Esophagus muscularis mucosa (tissue), 4 donors: ENCODE measurements around the gene CCR5.

Experiments
- CTCF ChIP-seq, 3 experiments: fragments of 200-600 bp in 2 of 3; fragments of 450-650 bp in 1 of 3; sonication (generic) in 2 of 3; IDR thresholded peaks; one replicate each; pipeline ENCODE4 v1.5.1; 2017 to 2019; ENCODE audit warnings: antibody characterized with exemption in 3 of 3, mild to moderate bottlenecking in 2 of 3, moderate library complexity in 1 of 3
- EP300 ChIP-seq: sonication (generic); formaldehyde crosslinking; IDR thresholded peaks from one replicate; pipeline ENCODE4 v1.6.1; 2017; ENCODE audit warnings: antibody characterized with exemption
- POLR2A ChIP-seq: fragments of 450-650 bp; IDR thresholded peaks from one replicate; pipeline ENCODE4 v1.6.1; 2017; ENCODE audit warnings: antibody characterized with exemption, moderate library complexity, mild to moderate bottlenecking, low read depth
- POLR2AphosphoS5 ChIP-seq, 2 donors: sonication (generic); formaldehyde crosslinking; IDR thresholded peaks; one replicate each; pipeline ENCODE4 v1.6.1; 2017; ENCODE audit warnings: antibody characterized with exemption in 2 of 2

DNA sequence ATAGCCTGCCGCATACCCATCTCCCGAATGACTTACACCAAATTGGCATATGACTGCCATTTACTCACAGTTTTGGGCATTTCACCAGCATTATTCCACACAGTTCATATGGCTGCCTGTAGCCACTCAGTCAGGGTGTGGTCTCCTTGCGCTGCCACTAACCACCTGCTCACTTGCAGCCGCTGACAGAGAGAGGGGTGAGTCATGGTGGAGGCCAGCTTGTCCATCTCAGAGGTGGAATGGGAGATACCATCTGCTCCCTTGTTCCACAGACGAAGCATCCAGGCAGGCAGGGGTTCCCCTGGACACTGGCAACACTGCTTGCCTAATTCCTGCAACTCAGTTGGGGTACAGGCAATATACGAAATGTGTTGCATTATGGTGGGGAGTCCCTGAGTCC is 51.9 kb downstream of the CCR5 start:
- TF ChIP-seq CTCF (IDR thresholded peaks at IDR 0.05) (no peak), POLR2A (no peak), POLR2AphosphoS5 (IDR thresholded peaks at IDR 0.05) (no peak), EP300 (no peak)
